ENCODE results near the gene TUBA3D.
"Not testable (repeated sequence)": the region's sequence is repeated elsewhere in the genome, so short reads cannot be mapped to it uniquely, and the experiment has no call there.

The TUBA3D gene

DNA sequence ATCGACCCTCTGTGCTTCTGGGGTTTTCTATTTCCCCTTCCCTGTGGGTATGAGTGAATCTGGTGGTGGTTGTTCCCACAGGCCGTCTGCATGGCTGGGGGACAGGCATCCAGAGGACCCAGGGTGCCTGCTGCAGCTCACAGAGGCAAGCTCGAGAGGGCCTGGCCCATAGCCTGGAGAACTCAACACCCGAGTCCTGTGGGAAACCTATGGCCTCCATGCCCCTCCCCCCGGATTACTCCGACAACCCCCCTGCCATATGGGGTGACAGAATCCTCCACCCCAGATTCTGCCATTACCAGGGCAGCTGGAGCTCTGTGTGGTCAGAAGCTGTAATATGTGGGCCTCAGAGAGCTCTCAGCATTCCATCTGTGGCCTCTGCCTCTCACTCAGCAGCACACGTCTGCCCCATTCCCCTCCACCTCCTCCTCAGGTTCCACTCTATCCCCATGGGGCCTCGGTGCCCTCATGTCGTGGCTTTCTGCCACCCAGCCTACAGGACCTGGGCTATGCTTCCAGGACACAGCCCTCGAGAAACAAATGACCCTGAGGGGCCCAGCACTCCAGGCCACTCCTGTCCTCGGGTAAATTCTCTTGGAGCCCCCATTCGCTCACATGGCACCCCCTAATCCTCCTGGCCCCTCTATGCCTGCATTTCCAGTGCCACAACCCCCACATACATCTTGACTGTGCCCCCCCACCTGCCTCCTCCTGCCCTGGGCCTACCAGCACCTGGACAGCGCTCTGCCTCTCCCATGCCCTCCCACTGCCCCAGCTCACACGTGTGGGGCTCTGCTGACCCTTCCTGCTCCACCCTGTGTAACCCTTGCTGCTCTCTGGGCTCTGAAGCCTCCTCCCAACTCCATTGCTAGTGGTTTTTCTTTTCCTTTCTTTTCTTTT, 12.6 kb downstream of the TUBA3D start:
- Histone ChIP-seq H3K36me3 (ENCODE audit: control insufficient read depth, insufficient read depth, low read length) (no peaks in the 10 kb centered on the region), H3K4me3 (ENCODE audit: low read length) (no peak overlapping the region), H3K27me3 (ENCODE audit: control insufficient read depth, insufficient read depth, low read length) (no peaks in the 10 kb centered on the region), H3K4me1 (ENCODE audit: control insufficient read depth, insufficient read depth, low read length) (peaks cover 9% of the 10 kb centered on the region), H3K9me3 (ENCODE audit: control insufficient read depth, low read length) (no peaks in the 10 kb centered on the region), H3K9ac (ENCODE audit: low read length) (no peak overlapping the region)

DNA sequence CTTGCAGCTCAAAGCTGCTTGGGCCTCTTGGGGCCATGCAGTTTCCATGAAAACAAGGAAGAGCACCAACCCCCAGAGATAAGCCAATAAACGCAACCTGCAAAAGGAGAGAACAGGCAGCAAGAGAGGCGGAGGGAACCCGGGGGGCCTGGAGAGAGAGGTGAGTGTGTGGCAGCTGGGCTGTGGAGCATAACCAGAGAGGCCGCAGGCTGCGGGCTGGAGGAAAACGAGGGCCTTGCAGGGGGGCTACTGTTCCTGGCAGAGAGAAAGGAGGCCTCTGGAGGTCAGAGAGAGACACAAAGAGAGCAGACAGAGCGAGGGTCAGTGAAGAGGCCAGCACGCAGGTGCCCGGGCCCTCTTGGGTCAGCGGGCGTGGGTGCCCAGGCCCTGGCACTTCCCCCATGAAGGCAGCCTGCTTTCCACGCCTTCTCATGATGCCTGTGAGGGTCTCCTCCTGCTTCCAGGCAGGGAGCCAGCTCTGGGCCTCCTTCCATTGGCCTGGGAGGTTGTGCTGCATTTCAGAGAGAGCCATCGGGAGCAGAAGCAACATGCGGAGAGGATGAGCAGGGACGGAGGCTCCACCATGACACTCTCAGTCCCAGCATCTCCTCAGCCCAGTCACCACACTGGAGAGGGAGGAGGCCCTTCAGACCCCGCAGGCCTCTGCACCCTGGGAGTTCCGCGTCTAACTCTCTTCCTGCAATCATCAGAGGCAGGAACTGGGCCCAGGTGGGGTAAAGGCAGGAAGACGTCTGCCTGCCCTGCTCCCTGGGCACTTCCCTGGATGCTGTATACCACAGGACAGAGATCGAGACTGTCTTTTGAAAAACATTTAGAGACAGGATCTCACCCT, 14.9 kb downstream of the TUBA3D start:
- not testable (repeated sequence) for H3K9me3 ChIP-seq (ENCODE audit: control insufficient read depth, low read length); H3K27me3 ChIP-seq (ENCODE audit: control insufficient read depth, insufficient read depth, low read length); H3K36me3 ChIP-seq (ENCODE audit: control insufficient read depth, insufficient read depth, low read length); H3K4me1 ChIP-seq (ENCODE audit: control insufficient read depth, insufficient read depth, low read length)
- peak overlapping the region; percentile 36 for H3K4me3 ChIP-seq (ENCODE audit: low read length)
- peak overlapping the region; percentile 64 for H3K9ac ChIP-seq (ENCODE audit: low read length)

DNA sequence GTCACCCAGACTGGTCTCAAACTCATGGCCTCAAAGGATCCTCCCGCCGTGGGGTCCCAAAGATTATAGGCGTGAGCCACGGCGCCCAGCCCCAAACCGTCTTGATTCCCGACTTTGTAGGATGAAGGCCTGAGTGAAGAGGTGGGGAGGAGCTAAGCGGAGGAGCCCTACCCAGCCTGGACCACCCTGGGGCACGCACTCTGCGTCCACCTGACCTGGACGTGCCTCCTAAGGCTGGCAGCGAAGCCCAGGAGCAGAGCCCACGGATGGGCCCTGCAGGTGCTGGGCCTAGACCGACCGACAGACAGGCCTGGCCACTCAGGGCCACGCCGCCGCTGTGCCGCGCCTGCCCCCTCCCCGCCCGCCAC, 15.5 kb downstream of the TUBA3D start:
- H3K27me3 ChIP-seq (ENCODE audit: control insufficient read depth, insufficient read depth, low read length); H3K9me3 ChIP-seq (ENCODE audit: control insufficient read depth, low read length); H3K4me1 ChIP-seq (ENCODE audit: control insufficient read depth, insufficient read depth, low read length); H3K36me3 ChIP-seq (ENCODE audit: control insufficient read depth, insufficient read depth, low read length): not testable (repeated sequence)
- H3K9ac ChIP-seq (ENCODE audit: low read length), result peak overlapping the region; percentile 64
- H3K4me3 ChIP-seq (ENCODE audit: low read length), result peak overlapping the region; percentile 36

GRCh38 chr2:131492015-131492417, 16.1 kb downstream of the TUBA3D start, which contains the start of gene MZT2A:
Gene MZT2A, minus strand, starts transcription at chr2:131492397. Its CDS starts 21 bp downstream, at chr2:131492376.
- peak within 1 kb of the TSS; percentile 36 for H3K4me3 ChIP-seq (ENCODE audit: low read length)
- H3K9me3 ChIP-seq (ENCODE audit: control insufficient read depth, low read length), result not testable (repeated sequence)

GRCh38 chr2:131492418-131493198, 16.7 kb downstream of the TUBA3D start:
- H3K4me1 ChIP-seq (ENCODE audit: control insufficient read depth, insufficient read depth, low read length), result peaks cover 9% of the 10 kb centered on the region
- no peaks in the 10 kb centered on the region for H3K27me3 ChIP-seq (ENCODE audit: control insufficient read depth, insufficient read depth, low read length)
- H3K4me3 ChIP-seq (ENCODE audit: low read length), result peak overlapping the region; percentile 29
- no peaks in the 10 kb centered on the region for H3K9me3 ChIP-seq (ENCODE audit: control insufficient read depth, low read length)
- no peaks in the 10 kb centered on the region for H3K36me3 ChIP-seq (ENCODE audit: control insufficient read depth, insufficient read depth, low read length)
- H3K9ac ChIP-seq (ENCODE audit: low read length), result peak overlapping the region; percentile 76

More at GRCh38 chr2:131492015-131492417, 16.1 kb downstream of the TUBA3D start, which contains the start of gene MZT2A:
- not testable (repeated sequence) for H3K4me1 ChIP-seq (ENCODE audit: control insufficient read depth, insufficient read depth, low read length); H3K27me3 ChIP-seq (ENCODE audit: control insufficient read depth, insufficient read depth, low read length); H3K36me3 ChIP-seq (ENCODE audit: control insufficient read depth, insufficient read depth, low read length)
- H3K9ac ChIP-seq (ENCODE audit: low read length), result peak within 1 kb of the TSS; percentile 76

DNA sequence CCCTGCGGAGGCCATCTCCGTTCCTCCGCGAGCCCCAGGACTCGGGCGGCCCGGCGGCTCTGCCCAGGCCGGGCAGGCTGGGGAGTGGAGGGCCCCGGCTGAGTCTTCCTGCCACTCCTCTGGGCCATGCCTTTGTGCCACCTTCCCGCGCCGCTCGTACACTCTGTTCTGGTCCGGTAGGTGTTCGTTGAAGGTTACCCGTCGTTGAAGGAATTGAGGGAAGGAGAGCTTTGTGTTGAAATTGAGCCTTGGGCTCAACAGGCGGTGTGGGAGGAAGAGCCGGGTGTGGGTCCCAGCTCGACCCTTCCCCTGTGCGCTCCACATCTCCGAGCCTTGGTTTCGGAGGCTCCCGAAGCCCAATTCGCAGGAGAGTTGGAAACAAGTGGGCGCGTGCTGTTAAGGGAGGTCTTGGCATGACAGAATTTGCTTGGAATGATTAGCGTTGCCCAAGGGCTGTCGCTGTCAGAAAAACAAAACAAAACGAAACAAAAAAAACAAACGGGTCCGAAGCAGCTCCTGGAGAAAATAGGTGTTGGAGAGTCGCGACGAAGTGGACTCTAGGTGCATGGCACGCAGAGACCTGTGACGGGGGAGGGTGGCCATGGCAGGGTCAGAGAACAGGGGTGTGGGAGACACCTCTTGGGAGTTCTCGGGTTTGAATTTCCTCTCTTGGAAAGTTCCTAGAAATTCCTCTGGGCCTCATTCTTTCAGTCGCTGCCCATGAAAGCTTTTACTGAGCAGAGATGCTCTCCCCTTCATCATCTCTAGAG, 17.5 kb downstream of the TUBA3D start:
- Histone ChIP-seq H3K4me1 (ENCODE audit: control insufficient read depth, insufficient read depth, low read length) (peaks cover 9% of the 10 kb centered on the region), H3K9ac (ENCODE audit: low read length) (peak overlapping the region; percentile 76)

GRCh38 chr2:131495506-131495905, 19.6 kb downstream of the TUBA3D start:
- not testable (repeated sequence) for H3K4me1 ChIP-seq (ENCODE audit: control insufficient read depth, insufficient read depth, low read length); H3K36me3 ChIP-seq (ENCODE audit: control insufficient read depth, insufficient read depth, low read length); H3K9ac ChIP-seq (ENCODE audit: low read length); H3K27me3 ChIP-seq (ENCODE audit: control insufficient read depth, insufficient read depth, low read length); H3K4me3 ChIP-seq (ENCODE audit: low read length); H3K9me3 ChIP-seq (ENCODE audit: control insufficient read depth, low read length)

More for the DNA sequence above, 17.5 kb downstream of the TUBA3D start:
- Histone ChIP-seq H3K27me3 (ENCODE audit: control insufficient read depth, insufficient read depth, low read length) (no peaks in the 10 kb centered on the region), H3K4me3 (ENCODE audit: low read length) (peak overlapping the region; percentile 29), H3K36me3 (ENCODE audit: control insufficient read depth, insufficient read depth, low read length) (no peaks in the 10 kb centered on the region), H3K9me3 (ENCODE audit: control insufficient read depth, low read length) (no peaks in the 10 kb centered on the region)

GRCh38 chr2:131498321-131498973, 22.5 kb downstream of the TUBA3D start:
- H3K9ac ChIP-seq (ENCODE audit: low read length); H3K4me1 ChIP-seq (ENCODE audit: control insufficient read depth, insufficient read depth, low read length); H3K27me3 ChIP-seq (ENCODE audit: control insufficient read depth, insufficient read depth, low read length); H3K36me3 ChIP-seq (ENCODE audit: control insufficient read depth, insufficient read depth, low read length); H3K4me3 ChIP-seq (ENCODE audit: low read length); H3K9me3 ChIP-seq (ENCODE audit: control insufficient read depth, low read length): not testable (repeated sequence)

DNA sequence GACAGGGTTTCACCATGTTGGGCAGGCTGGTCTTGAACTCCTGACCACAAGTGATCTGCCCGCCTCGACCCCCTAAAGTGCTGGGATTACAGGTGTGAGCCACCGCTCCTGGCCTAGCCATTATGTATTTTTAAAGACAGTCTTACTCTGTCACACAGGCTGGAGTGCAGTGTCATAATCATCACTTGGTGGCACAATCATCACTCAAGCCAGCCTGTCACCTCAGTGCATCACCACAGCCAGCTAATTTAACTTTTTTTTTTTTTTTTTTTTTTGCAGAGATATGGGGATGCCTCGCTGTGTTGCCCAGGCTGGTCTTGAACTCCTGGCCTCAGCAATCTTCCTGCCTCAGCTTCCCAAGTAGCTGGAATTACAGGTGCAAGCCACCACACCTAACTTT, 27.7 kb downstream of the TUBA3D start:
- not testable (repeated sequence) for H3K9me3 ChIP-seq (ENCODE audit: control insufficient read depth, low read length); H3K27me3 ChIP-seq (ENCODE audit: control insufficient read depth, insufficient read depth, low read length); H3K36me3 ChIP-seq (ENCODE audit: control insufficient read depth, insufficient read depth, low read length); H3K4me3 ChIP-seq (ENCODE audit: low read length); H3K9ac ChIP-seq (ENCODE audit: low read length); H3K4me1 ChIP-seq (ENCODE audit: control insufficient read depth, insufficient read depth, low read length)

DNA sequence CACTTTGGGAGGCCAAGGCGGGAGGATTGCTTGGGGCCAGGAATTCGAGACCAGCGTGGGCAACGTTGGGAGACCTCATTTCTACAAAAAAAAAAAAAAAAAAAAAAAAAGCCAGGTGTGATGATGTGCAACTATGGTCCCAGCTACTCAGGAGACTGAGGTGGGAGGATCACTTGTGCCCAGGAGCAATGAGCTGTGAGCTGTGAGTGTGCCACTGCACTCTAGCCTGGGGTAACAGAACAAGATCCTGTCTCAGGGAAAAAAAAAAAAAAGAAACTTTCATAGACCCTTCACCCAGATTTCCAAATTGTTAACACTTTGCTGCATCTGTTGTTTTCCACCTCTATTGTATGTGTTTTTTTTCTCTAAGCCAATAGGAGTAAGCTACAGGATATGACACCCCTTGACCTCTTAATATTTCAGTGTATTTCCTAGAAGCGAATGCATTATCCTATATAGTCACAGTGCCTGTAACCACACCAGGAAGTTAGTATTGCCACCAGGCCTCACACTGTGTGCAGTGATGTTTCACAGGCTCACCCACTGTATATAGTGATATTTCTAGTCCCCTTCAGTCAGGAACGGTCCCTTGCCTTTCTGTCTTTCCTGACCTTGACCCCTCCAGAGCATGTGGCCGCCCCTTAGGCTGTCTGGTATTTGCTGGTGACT, 28.3 kb downstream of the TUBA3D start:
- not testable (repeated sequence) for H3K27me3 ChIP-seq (ENCODE audit: control insufficient read depth, insufficient read depth, low read length); H3K36me3 ChIP-seq (ENCODE audit: control insufficient read depth, insufficient read depth, low read length); H3K9me3 ChIP-seq (ENCODE audit: control insufficient read depth, low read length); H3K9ac ChIP-seq (ENCODE audit: low read length); H3K4me1 ChIP-seq (ENCODE audit: control insufficient read depth, insufficient read depth, low read length); H3K4me3 ChIP-seq (ENCODE audit: low read length)
